ENCODE data around the gene MYH16. TPM values are rescaled to one million over a fixed set of nuclear protein-coding genes. Genes with fewer than 3 reads are reported as not detected.

MYH16 gene
- polyA plus RNA-seq, 1 donor from 2014 or later, result not detected

- no peak for TF ChIP-seq EP300 (conservative IDR thresholded peaks at IDR 0.05; ENCODE audit: poor library complexity, severe bottlenecking)
- no peak for TF ChIP-seq MXI1 (conservative IDR thresholded peaks at IDR 0.05; ENCODE audit: poor library complexity, severe bottlenecking)
- TF ChIP-seq SMC3 (conservative IDR thresholded peaks at IDR 0.05; ENCODE audit: poor library complexity), result no peak
- TF ChIP-seq TAF1 (IDR thresholded peaks at IDR 0.05; ENCODE audit: low read depth), result no peak
These were observed 19.5 kb downstream of the MYH16 start (continued) for GRCh38 chr7:99292127-99292526.

- Histone ChIP-seq H3K4me3 (ENCODE audit: low read length) (no peak overlapping the region), H3K9me3 (ENCODE audit: low read length) (no peaks in the 10 kb centered on the region), H3K27ac (ENCODE audit: low read length) (no peak overlapping the region), H4K20me1 (ENCODE audit: insufficient read depth) (no peaks in the 10 kb centered on the region), H3K36me3 (ENCODE audit: insufficient read depth, low read length) (no peaks in the 10 kb centered on the region), H3K27me3 (ENCODE audit: insufficient read depth, low read depth, low read length) (no peaks in the 10 kb centered on the region), H3K79me2 (replicated peaks; ENCODE audit: insufficient read depth, low read length) (no peaks in the 10 kb centered on the region), H3K4me2 (ENCODE audit: low read length) (no peak overlapping the region), H3F3A (ENCODE audit: insufficient read depth, low read length, poor library complexity, severe bottlenecking) (no peaks in the 10 kb centered on the region), H3K9me2 (ENCODE audit: insufficient read depth, low read length) (no peaks in the 10 kb centered on the region), H3K9ac (ENCODE audit: low read length) (no peak overlapping the region), H2AFZ (ENCODE audit: low read depth, low read length) (no peak overlapping the region)
- TF ChIP-seq MXI1 (conservative IDR thresholded peaks at IDR 0.05; ENCODE audit: poor library complexity, severe bottlenecking) (no peak), EP300 (conservative IDR thresholded peaks at IDR 0.05; ENCODE audit: poor library complexity, severe bottlenecking) (no peak), SMC3 (conservative IDR thresholded peaks at IDR 0.05; ENCODE audit: poor library complexity) (no peak), POLR2AphosphoS5 (IDR thresholded peaks at IDR 0.05) (no peak), EZH2 (IDR thresholded peaks at IDR 0.05; ENCODE audit: borderline replicate concordance, insufficient read depth, low read length, poor library complexity, severe bottlenecking) (no peak), CTCF (IDR thresholded peaks at IDR 0.05; ENCODE audit: poor library complexity, severe bottlenecking) (no peak), TAF1 (IDR thresholded peaks at IDR 0.05; ENCODE audit: low read depth) (no peak), REST (IDR thresholded peaks at IDR 0.05; ENCODE audit: borderline replicate concordance) (no peak), RAD21 (conservative IDR thresholded peaks at IDR 0.05) (no peak)
These were observed 20.5 kb downstream of the MYH16 start for GRCh38 chr7:99293167-99293566.

GRCh38 chr7:99293650-99294049 lies 21.0 kb downstream of the MYH16 start:
- Histone ChIP-seq H3K4me2 (ENCODE audit: low read length) (no peak overlapping the region), H3K9me3 (ENCODE audit: low read length) (no peaks in the 10 kb centered on the region), H4K20me1 (ENCODE audit: insufficient read depth) (no peaks in the 10 kb centered on the region), H3K27me3 (ENCODE audit: insufficient read depth, low read depth, low read length) (no peaks in the 10 kb centered on the region), H3K27ac (ENCODE audit: low read length) (no peak overlapping the region), H2AFZ (ENCODE audit: low read depth, low read length) (no peak overlapping the region), H3K36me3 (ENCODE audit: insufficient read depth, low read length) (no peaks in the 10 kb centered on the region), H3K4me3 (ENCODE audit: low read length) (no peak overlapping the region), H3F3A (ENCODE audit: insufficient read depth, low read length, poor library complexity, severe bottlenecking) (no peaks in the 10 kb centered on the region), H3K79me2 (replicated peaks; ENCODE audit: insufficient read depth, low read length) (no peaks in the 10 kb centered on the region), H3K9me2 (ENCODE audit: insufficient read depth, low read length) (no peaks in the 10 kb centered on the region), H3K9ac (ENCODE audit: low read length) (no peak overlapping the region)
- TF ChIP-seq REST (IDR thresholded peaks at IDR 0.05; ENCODE audit: borderline replicate concordance) (no peak), SMC3 (conservative IDR thresholded peaks at IDR 0.05; ENCODE audit: poor library complexity) (no peak), EP300 (conservative IDR thresholded peaks at IDR 0.05; ENCODE audit: poor library complexity, severe bottlenecking) (no peak), TAF1 (IDR thresholded peaks at IDR 0.05; ENCODE audit: low read depth) (no peak), MXI1 (conservative IDR thresholded peaks at IDR 0.05; ENCODE audit: poor library complexity, severe bottlenecking) (no peak), CTCF (IDR thresholded peaks at IDR 0.05; ENCODE audit: poor library complexity, severe bottlenecking) (no peak), RAD21 (conservative IDR thresholded peaks at IDR 0.05) (no peak), EZH2 (IDR thresholded peaks at IDR 0.05; ENCODE audit: borderline replicate concordance, insufficient read depth, low read length, poor library complexity, severe bottlenecking) (no peak), POLR2AphosphoS5 (IDR thresholded peaks at IDR 0.05) (no peak)

All from neural cell (in vitro differentiated cells).